Loucy (cell line): ENCODE results near the gene KLHL25.

Experiments used
- H2AFZ ChIP-seq: fragments of 200-600 bp; sonication (generic); 2 replicates; pipeline ENCODE4 v1.6.0; 2016; ENCODE audit warnings: antibody characterized with exemption, mild to moderate bottlenecking, low read length, moderate library complexity
- H3F3A ChIP-seq: fragments of 200-600 bp; 2 replicates; pipeline ENCODE4 v1.6.0; 2016; ENCODE audit warnings: antibody characterized with exemption, low read depth, mild to moderate bottlenecking
- H3K27me3 ChIP-seq: fragments of 200-600 bp; sonication (generic); 2 replicates; pipeline ENCODE4 v1.6.1; 2014; ENCODE audit warnings: low read length, mild to moderate bottlenecking; ENCODE audit not compliant: insufficient read depth, poor library complexity, severe bottlenecking
- H3K36me3 ChIP-seq: fragments of 200-600 bp; sonication (generic); 2 replicates; pipeline ENCODE4 v1.6.1; 2016; ENCODE audit warnings: low read length; ENCODE audit not compliant: insufficient read depth
- H3K4me1 ChIP-seq: fragments of 200-600 bp; sonication (generic); 2 replicates; pipeline ENCODE4 v1.5.1; 2014; ENCODE audit warnings: low read length, mild to moderate bottlenecking; ENCODE audit not compliant: insufficient read depth, poor library complexity, severe bottlenecking
- H3K4me2 ChIP-seq: fragments of 200-600 bp; sonication (generic); 2 replicates; pipeline ENCODE4 v1.6.0; 2014; ENCODE audit warnings: antibody characterized with exemption, low read length, low read depth, mild to moderate bottlenecking; ENCODE audit not compliant: poor library complexity, severe bottlenecking
- H3K4me3 ChIP-seq: fragments of 200-600 bp; sonication (generic); 2 replicates; pipeline ENCODE4 v1.5.1; 2014; ENCODE audit warnings: low read length, mild to moderate bottlenecking, mixed read lengths; ENCODE audit not compliant: poor library complexity, severe bottlenecking
- H3K79me2 ChIP-seq: fragments of 200-600 bp; sonication (generic); 2 replicates; pipeline ENCODE4 v1.6.1; 2014; ENCODE audit warnings: low read length; ENCODE audit not compliant: insufficient read depth
- H3K9ac ChIP-seq: fragments of 200-600 bp; sonication (generic); 2 replicates; pipeline ENCODE4 v1.6.0; 2014; ENCODE audit warnings: mild to moderate bottlenecking, low read depth, low read length, moderate library complexity; ENCODE audit not compliant: poor library complexity, severe bottlenecking
- H3K9me2 ChIP-seq: fragments of 200-600 bp; sonication (generic); replicated peaks from 2 replicates; pipeline ENCODE4 v1.6.1; 2016; ENCODE audit warnings: low read depth, low read length, mixed read lengths
- H3K9me3 ChIP-seq: fragments of 200-600 bp; sonication (generic); 2 replicates; pipeline ENCODE4 v1.6.1; 2014; ENCODE audit warnings: mild to moderate bottlenecking, antibody characterized with exemption, low read length, low read depth; ENCODE audit not compliant: insufficient read depth
- H4K20me1 ChIP-seq: fragments of 200-600 bp; sonication (generic); 2 replicates; pipeline ENCODE4 v1.6.0; 2014; ENCODE audit warnings: antibody characterized with exemption, low read length, mild to moderate bottlenecking; ENCODE audit not compliant: insufficient read depth, poor library complexity, severe bottlenecking
- EZH2phosphoT487 ChIP-seq: fragments of 200-600 bp; IDR thresholded peaks from 2 replicates; pipeline ENCODE4 v1.6.1; 2018; ENCODE audit warnings: antibody characterized with exemption, mild to moderate bottlenecking, moderate library complexity, borderline replicate concordance
- TF ChIP-seq, protein P1 (sequence below): fragments of 200-600 bp; sonication (generic); conservative IDR thresholded peaks from 2 replicates; pipeline ENCODE4 v1.5.1; 2014; ENCODE audit warnings: mild to moderate bottlenecking, antibody characterized with exemption, low read length

KLHL25 gene

GRCh38 chr15:85745023-85745422, 49.7 kb downstream of the KLHL25 start:
- H3K9ac ChIP-seq: no peak overlapping the region
- no peaks in the 10 kb centered on the region for H4K20me1 ChIP-seq
- H2AFZ ChIP-seq: no peak overlapping the region
- H3K4me3 ChIP-seq: no peak overlapping the region
- no peaks in the 10 kb centered on the region for H3K4me1 ChIP-seq
- no peaks in the 10 kb centered on the region for H3K9me2 ChIP-seq
- no peaks in the 10 kb centered on the region for H3K79me2 ChIP-seq
- peaks cover 83% of the 10 kb centered on the region for H3K36me3 ChIP-seq
- no peaks in the 10 kb centered on the region for H3K27me3 ChIP-seq
- no peak overlapping the region for H3K4me2 ChIP-seq
- TF ChIP-seq, protein P1, sequence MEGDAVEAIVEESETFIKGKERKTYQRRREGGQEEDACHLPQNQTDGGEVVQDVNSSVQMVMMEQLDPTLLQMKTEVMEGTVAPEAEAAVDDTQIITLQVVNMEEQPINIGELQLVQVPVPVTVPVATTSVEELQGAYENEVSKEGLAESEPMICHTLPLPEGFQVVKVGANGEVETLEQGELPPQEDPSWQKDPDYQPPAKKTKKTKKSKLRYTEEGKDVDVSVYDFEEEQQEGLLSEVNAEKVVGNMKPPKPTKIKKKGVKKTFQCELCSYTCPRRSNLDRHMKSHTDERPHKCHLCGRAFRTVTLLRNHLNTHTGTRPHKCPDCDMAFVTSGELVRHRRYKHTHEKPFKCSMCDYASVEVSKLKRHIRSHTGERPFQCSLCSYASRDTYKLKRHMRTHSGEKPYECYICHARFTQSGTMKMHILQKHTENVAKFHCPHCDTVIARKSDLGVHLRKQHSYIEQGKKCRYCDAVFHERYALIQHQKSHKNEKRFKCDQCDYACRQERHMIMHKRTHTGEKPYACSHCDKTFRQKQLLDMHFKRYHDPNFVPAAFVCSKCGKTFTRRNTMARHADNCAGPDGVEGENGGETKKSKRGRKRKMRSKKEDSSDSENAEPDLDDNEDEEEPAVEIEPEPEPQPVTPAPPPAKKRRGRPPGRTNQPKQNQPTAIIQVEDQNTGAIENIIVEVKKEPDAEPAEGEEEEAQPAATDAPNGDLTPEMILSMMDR: no peak
- TF ChIP-seq EZH2phosphoT487: no peak
- H3K9me3 ChIP-seq: no peaks in the 10 kb centered on the region
- no peaks in the 10 kb centered on the region for H3F3A ChIP-seq

DNA sequence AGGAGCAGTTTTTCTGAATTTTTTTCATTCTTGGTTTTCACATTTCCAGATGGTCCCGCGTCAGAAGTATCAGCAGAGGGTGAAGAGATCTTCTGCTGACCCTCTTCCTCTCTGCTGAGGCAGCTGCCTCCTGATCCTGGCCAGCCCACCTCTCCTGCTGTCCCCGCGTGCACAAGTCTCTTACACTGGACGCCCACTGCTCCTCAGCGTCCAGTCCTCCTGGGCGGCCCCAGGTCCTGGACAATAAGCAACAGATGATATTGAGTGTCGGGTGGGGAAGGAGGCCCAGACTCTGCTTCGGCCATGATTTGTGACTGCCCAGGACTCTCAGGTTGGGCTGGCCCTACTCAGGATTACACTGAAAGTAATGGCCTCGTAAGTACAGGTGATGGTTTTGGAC, 50.1 kb downstream of the KLHL25 start:
- H3K9ac ChIP-seq: no peak overlapping the region
- no peaks in the 10 kb centered on the region for H4K20me1 ChIP-seq
- no peaks in the 10 kb centered on the region for H3K9me3 ChIP-seq
- H3F3A ChIP-seq: no peaks in the 10 kb centered on the region
- peaks cover 88% of the 10 kb centered on the region for H3K36me3 ChIP-seq
- TF ChIP-seq, protein P1: no peak
- no peak for TF ChIP-seq EZH2phosphoT487
- H3K9me2 ChIP-seq: no peaks in the 10 kb centered on the region
- H3K4me2 ChIP-seq: no peak overlapping the region
- no peaks in the 10 kb centered on the region for H3K4me1 ChIP-seq
- H3K27me3 ChIP-seq: no peaks in the 10 kb centered on the region
- no peak overlapping the region for H2AFZ ChIP-seq
- H3K4me3 ChIP-seq: no peak overlapping the region
- no peaks in the 10 kb centered on the region for H3K79me2 ChIP-seq

DNA sequence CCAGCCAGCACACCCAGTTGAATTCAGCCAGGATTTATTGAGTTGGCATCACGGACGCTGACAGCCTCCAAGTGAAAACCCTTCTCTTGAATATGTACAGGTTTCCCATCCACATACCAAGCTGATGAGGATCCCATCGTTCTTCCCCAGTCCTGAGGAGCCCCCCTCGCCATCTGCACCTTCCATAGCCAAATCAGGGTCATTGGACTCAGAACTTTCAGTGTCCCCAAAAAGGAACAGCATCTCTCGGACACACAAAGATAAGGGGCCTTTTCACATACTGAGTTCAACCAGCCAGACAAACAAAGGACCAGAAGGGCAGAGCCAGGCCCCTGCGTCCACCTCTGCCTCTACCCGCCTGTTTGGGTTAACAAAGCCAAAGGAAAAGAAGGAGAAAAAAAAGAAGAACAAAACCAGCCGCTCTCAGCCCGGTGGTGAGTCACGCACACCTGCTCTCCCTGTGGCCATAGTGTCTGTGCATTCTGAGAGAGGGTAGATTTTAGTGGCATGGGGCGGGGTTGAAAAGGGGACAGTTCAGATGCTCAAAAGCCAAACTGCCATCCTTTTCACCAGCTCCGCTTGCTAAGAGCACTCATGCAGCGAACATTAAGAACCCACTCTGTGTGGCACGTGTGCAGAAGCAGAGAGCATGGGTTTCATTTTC, 51.2 kb downstream of the KLHL25 start:
- Histone ChIP-seq H3K4me1 (no peaks in the 10 kb centered on the region), H3K4me3 (no peak overlapping the region), H3K4me2 (no peak overlapping the region), H3K9me3 (no peaks in the 10 kb centered on the region), H3K36me3 (peaks cover 94% of the 10 kb centered on the region), H4K20me1 (no peaks in the 10 kb centered on the region), H3K27me3 (no peaks in the 10 kb centered on the region), H3K9ac (no peak overlapping the region), H3K9me2 (no peaks in the 10 kb centered on the region), H3F3A (no peaks in the 10 kb centered on the region), H2AFZ (no peak overlapping the region), H3K79me2 (no peaks in the 10 kb centered on the region)
- no peak for TF ChIP-seq EZH2phosphoT487
- TF ChIP-seq, protein P1: no peak
